Measurements from ENCODE around the gene PWWP2B. TPM values are rescaled to one million over a fixed set of nuclear protein-coding genes. Genes with fewer than 3 reads are reported as not detected.

The PWWP2B gene
- total RNA-seq, 1 experiment from 2014 or later: 12.2 TPM

GRCh38 chr10:132405463-132405991, 8.5 kb downstream of the PWWP2B start:
- CTCF ChIA-PET: interaction anchor here (0.6 to 4.2 kb wide), 23 partner anchors 8 to 222 kb away, joined by 3 to 63 read pairs (median 3); no protein-coding TSS in a partner anchor
- DNase-seq (ENCODE audit: low spot score) (no peak), ATAC-seq (no peak)
- Mint-ChIP-seq H3K36me3 (peaks cover 6% of the 10 kb centered on the region; the same call in 1 of the 2 replicates), H3K27ac (peak overlapping the region; percentile 94), H3K4me3 (no peak overlapping the region), H3K4me1 (peaks cover 40% of the 10 kb centered on the region), H3K9me3 (no peaks in the 10 kb centered on the region), H3K27me3 (ENCODE audit: low read depth) (no peaks in the 10 kb centered on the region)
- TF ChIP-seq ATF2 (CRISPR knock-in tag; IDR thresholded peaks at IDR 0.05; ENCODE audit: borderline replicate concordance, low read depth) (no peak), E2F5 (CRISPR knock-in tag; IDR thresholded peaks at IDR 0.05) (no peak), ZNF121 (CRISPR knock-in tag; IDR thresholded peaks at IDR 0.05) (no peak), AFF4 (CRISPR knock-in tag; IDR thresholded peaks at IDR 0.05; ENCODE audit: borderline replicate concordance) (no peak), PRRX2 (CRISPR knock-in tag; IDR thresholded peaks at IDR 0.05) (no peak), MXD4 (CRISPR knock-in tag; IDR thresholded peaks at IDR 0.05; ENCODE audit: borderline replicate concordance) (no peak), TCF7 (CRISPR knock-in tag; IDR thresholded peaks at IDR 0.05; ENCODE audit: low read depth) (no peak), MYBL2 (CRISPR knock-in tag; IDR thresholded peaks at IDR 0.05) (no peak), IRF1 (CRISPR knock-in tag; IDR thresholded peaks at IDR 0.05) (no peak), ZNF232 (CRISPR knock-in tag; IDR thresholded peaks at IDR 0.05) (no peak)
- POLR2A ChIA-PET: no interaction called here

GRCh38 chr10:132406181-132406580, 9.2 kb downstream of the PWWP2B start:
- CTCF ChIA-PET: interaction anchor here (0.8 to 4.2 kb wide), 7 partner anchors 13 to 47 kb away, joined by 3 to 63 read pairs (median 4); no protein-coding TSS in a partner anchor
- Mint-ChIP-seq H3K27me3 (ENCODE audit: low read depth) (no peaks in the 10 kb centered on the region), H3K9me3 (no peaks in the 10 kb centered on the region), H3K4me3 (no peak overlapping the region), H3K4me1 (peaks cover 37% of the 10 kb centered on the region), H3K36me3 (peaks cover 6% of the 10 kb centered on the region; the same call in 1 of the 2 replicates), H3K27ac (peak overlapping the region; percentile 94)
- POLR2A ChIA-PET: no interaction called here
- no peak for TF ChIP-seq SMAD3 (CRISPR knock-in tag; IDR thresholded peaks at IDR 0.05; ENCODE audit: borderline replicate concordance)
- no peak for TF ChIP-seq ATF3 (CRISPR knock-in tag; conservative IDR thresholded peaks at IDR 0.05)
- no peak for TF ChIP-seq NR1H2 (CRISPR knock-in tag; IDR thresholded peaks at IDR 0.05)
- no peak for TF ChIP-seq ZNF416 (CRISPR knock-in tag; IDR thresholded peaks at IDR 0.05)
- no peak for TF ChIP-seq CDX4 (CRISPR knock-in tag; IDR thresholded peaks at IDR 0.05; ENCODE audit: borderline replicate concordance)
- no peak for TF ChIP-seq MXD4 (CRISPR knock-in tag; IDR thresholded peaks at IDR 0.05; ENCODE audit: borderline replicate concordance)
- no peak for TF ChIP-seq USF2 (CRISPR knock-in tag; IDR thresholded peaks at IDR 0.05)
- ATAC-seq (no peak), DNase-seq (ENCODE audit: low spot score) (no peak)

Data from WTC11 (cell line).